ENCODE data around the gene SLC18A3.

SLC18A3 gene

DNA sequence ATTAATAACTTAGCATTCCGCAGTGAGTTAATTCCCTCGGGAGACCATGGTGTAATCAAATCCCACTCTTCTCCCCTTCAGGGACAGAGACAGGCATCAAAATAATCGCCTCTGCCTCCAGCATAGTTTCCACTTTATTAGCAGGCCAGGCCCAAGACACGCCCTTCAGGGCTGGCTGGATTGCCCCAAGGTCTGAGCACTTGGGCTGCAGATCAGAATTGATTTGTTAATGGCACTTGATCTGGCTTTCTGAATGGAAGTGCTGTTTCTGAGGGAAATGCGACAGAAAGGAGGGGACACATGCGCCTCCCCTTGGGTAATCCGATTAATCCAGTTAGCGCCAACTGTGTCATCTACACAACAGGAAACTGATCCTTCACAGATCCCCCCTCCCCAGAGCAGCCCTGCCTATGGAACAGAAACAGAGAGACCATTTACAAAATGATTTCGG, 19.3 kb downstream of the SLC18A3 start:
- DNase-seq = no peak

DNA sequence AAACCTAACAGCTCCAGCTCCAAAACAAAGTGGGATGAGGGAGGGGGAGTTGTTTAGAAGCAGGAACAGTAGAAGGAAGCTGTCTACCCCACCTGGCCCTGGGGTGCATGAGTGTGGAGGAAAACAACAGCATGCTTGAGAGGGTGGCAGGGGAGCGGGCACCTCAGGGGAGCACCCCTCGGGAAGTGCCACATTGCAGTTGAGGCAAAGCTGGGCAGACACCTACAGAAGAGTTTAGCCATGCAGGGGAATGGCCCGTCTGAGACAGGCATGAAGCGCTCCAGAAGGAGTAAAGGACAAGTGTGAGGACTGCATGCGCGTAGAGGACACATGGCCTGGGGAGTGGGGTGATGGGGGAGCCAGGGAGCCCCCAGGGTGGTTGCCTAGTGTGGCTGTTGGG, 21.9 kb downstream of the SLC18A3 start:
- no peak for DNase-seq

- no peak for DNase-seq
These were observed 22.6 kb downstream of the SLC18A3 start for GRCh38 chr10:49632406-49633317.

GRCh38 chr10:49633327-49634068, 23.4 kb downstream of the SLC18A3 start:
- no peak for DNase-seq

DNA sequence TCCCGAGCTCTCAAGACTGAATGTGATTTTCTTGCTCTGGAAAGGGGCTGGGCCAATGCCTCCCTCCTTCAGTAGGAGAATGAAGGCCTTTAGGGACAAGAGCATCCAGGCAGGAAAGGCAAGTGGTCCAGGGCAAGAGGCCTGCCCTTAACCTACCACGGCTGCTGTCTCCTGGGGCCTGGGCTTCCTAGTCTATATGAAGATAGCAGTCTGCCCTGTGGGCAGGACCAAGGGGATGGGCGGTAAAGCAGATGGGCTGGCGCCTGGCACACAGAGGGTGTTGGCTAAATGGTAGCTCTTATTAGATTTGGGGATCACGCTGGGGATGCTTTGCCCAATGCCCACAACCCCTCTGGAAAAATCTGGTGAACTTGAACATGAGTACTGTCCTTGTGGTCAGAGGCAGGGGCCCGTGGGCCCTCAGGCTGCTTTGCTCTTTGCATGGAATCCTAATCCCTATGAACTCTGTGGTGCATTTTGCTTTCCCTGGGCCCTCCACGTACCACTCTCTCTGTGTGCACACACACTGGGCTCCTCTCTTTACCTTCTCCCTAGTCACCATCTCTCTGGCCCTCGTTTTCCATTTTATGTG, 24.1 kb downstream of the SLC18A3 start:
- DNase-seq = no peak

DNA sequence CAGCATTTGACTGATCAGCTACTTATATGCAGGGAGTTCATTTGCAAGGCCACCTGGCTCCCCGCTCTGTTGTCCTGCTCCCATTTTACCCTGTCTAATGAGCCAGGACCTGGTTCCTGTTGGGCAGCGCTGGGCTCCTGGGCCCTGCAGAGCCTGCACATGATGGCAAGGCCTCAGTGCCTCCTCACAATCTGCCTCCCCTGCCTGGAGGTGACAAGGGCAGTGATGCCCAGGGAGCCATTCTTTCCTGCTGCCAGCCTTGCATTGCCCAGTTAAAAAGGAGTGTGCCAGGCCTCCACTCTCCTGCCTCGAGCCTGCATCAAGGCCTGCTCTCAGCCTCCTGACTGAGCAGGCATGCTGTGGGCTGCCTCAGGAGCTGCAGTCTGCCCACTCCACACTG, 32.2 kb downstream of the SLC18A3 start:
- no peak for DNase-seq

GRCh38 chr10:49643241-49644034, 33.3 kb downstream of the SLC18A3 start:
- peak in 1 of 2 donors; percentile 8 for DNase-seq

- peak in 1 of 2 donors; percentile 7 for DNase-seq
These were observed 34.0 kb downstream of the SLC18A3 start for GRCh38 chr10:49644035-49644646.

GRCh38 chr10:49645417-49645816, 35.3 kb downstream of the SLC18A3 start:
- DNase-seq = no peak

DNA sequence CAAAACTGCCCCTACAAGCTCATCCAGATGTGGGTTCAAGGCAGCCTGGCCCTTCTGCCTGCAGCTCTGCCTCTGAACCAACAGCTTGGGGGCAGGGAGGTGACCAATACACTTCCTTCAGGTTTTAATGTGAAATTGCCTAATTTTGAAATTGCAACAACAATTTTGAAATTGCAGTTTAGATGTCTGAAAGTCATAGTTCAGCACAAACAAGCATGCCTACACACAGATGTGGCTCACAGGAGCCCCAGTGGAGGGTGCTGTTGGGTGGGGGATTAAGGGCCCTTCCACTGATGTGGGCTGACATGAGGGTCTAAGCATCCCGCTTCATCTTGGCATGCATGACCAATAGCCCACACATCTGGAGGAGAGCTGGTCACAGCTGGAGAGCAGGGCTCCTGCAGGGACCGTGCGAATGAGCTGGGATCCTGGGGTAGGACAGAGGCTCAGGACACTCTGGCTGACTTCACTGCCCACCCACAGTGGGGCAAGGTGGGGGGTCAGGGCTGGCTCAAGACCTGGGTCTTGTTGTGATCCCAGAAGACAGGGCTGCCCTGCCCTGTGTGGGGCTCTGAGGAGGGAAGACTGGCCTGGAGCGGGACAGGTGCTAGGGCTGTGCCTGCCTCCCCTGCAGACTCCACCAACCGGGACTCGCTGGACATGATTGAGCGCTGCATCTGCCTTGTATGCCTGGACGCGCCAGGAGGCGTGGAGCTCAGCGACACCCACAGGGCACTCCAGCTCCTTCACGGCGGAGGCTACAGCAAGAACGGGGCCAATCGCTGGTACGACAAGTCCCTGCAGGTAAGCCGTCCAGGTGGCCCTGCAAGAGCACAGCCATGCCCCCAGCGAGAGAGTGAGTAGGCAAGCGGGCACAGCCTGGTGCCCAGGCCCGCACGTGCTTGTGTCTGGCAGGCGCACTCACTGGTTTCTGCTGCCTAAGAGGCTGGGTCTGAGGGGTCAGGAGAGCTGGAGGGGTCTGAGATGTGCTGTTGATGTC, 36.1 kb downstream of the SLC18A3 start:
- DNase-seq = no peak

GRCh38 chr10:49647554-49647953, 37.4 kb downstream of the SLC18A3 start:
- DNase-seq = no peak

GRCh38 chr10:49647985-49648795, 38.1 kb downstream of the SLC18A3 start:
- no peak for DNase-seq

GRCh38 chr10:49649294-49649693, 39.2 kb downstream of the SLC18A3 start:
- no peak for DNase-seq

GRCh38 chr10:49649936-49650723, 40.0 kb downstream of the SLC18A3 start:
- DNase-seq = no peak

DNA sequence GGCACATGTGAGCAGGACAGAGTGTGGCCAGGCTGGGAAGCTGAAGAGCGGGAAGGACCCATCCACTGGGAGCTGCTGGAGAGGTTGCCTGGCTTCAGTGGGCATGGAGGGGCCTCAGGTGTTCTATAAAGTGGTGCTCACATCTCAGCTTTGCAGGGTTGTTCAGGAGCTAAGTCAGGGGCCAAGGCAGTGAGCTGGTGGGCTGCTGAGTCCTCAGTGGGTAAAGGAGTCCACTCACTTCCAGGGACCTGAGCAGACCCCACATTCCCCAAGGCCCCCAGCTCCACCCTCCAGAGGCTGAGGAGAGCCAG, 40.6 kb downstream of the SLC18A3 start:
- no peak for DNase-seq

GRCh38 chr10:49651039-49651835, 41.1 kb downstream of the SLC18A3 start:
- no peak for DNase-seq

DNA sequence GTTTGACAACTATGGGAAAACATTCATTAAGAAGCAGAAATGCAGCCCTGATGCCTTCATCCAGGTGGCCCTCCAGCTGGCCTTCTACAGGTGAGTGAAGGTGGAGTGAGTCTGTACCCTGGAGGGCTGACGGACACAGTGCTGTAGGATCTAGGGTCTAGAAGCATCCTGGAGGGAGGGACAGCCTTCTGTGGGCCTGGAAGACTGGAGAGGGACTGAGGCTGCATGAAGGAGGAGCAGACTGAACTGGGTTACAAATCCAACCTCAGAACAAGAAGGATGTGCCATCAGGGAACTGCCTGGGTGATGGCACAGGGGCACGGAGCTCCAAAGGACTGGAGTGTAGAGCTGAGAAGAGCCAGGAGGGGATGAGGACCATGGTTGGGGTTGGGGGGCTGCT, 41.8 kb downstream of the SLC18A3 start:
- DNase-seq = no peak

All from CD4-positive, alpha-beta T cell treated with Interleukin-4 for 1 hour (primary cell).